Coronary artery (tissue), 2 donors: Measurements from ENCODE around the gene CMKLR1.

ENCODE experiments used
- DNase-seq: peaks from one replicate; pipeline ENCODE4 v3.0.0-alpha.2; 2017; ENCODE audit warnings: low spot score
- H3K27ac ChIP-seq, 2 donors: fragments of 200-600 bp; sonication (generic); one replicate each; pipeline ENCODE4 v1.5.1; 2016 to 2019
- H3K4me3 ChIP-seq: fragments of 200-600 bp; sonication (generic); 2 replicates; pipeline ENCODE4 v1.5.1; 2016; ENCODE audit warnings: mild to moderate bottlenecking, moderate library complexity
- CTCF ChIP-seq: fragments of 200-600 bp; sonication (generic); IDR thresholded peaks from one replicate; pipeline ENCODE4 v1.5.1; 2019; ENCODE audit warnings: antibody characterized with exemption

Gene CMKLR1

GRCh38 chr12:108305520-108305919, 33.6 kb downstream of the CMKLR1 start:
- Histone ChIP-seq H3K27ac (peak overlapping the region; percentile 93 to 95), H3K4me3 (peak overlapping the region; percentile 59)
- TF ChIP-seq CTCF = no peak
- DNase-seq = peak; percentile 96

- peak overlapping the region; percentile 21 for H3K4me3 ChIP-seq
- no peak for DNase-seq
- TF ChIP-seq CTCF = no peak
- H3K27ac ChIP-seq = peak overlapping the region; percentile 93 to 95
These were observed 34.5 kb downstream of the CMKLR1 start for GRCh38 chr12:108304633-108305032.

GRCh38 chr12:108303703-108304102, 35.4 kb downstream of the CMKLR1 start:
- no peak for TF ChIP-seq CTCF
- H3K4me3 ChIP-seq = peak overlapping the region; percentile 19
- no peak for DNase-seq
- H3K27ac ChIP-seq = peak overlapping the region; percentile 93 to 95

- Histone ChIP-seq H3K4me3 (peak overlapping the region; percentile 19), H3K27ac (peak overlapping the region; percentile 93 to 95)
- no peak for TF ChIP-seq CTCF
- DNase-seq = peak; percentile 93
These were observed 36.5 kb downstream of the CMKLR1 start for GRCh38 chr12:108302403-108303311.

GRCh38 chr12:108302016-108302402, 37.1 kb downstream of the CMKLR1 start:
- TF ChIP-seq CTCF = no peak
- Histone ChIP-seq H3K27ac (peak overlapping the region; percentile 93 to 95), H3K4me3 (no peak overlapping the region)
- DNase-seq = no peak

- TF ChIP-seq CTCF = no peak
- Histone ChIP-seq H3K27ac (peak overlapping the region in 1 of 2 donors; percentile 41), H3K4me3 (no peak overlapping the region)
- DNase-seq = no peak
These were observed 37.8 kb downstream of the CMKLR1 start for GRCh38 chr12:108301346-108301745.
